Left renal pelvis (tissue), 4 donors: ENCODE results near the gene ADGRV1. TPM values are rescaled to one million over a fixed set of nuclear protein-coding genes. Genes with fewer than 3 reads are reported as not detected.
"Not testable (repeated sequence)": the region's sequence is repeated elsewhere in the genome, so short reads cannot be mapped to it uniquely, and the experiment has no call there.

ENCODE experiments used
- DNase-seq, 4 donors: peaks; one replicate each; pipeline ENCODE4 v3.0.0-alpha.2; 2013; ENCODE audit warnings: low read depth in 4 of 4, low spot score in 3 of 4
- polyA plus RNA-seq, 4 donors: library from polyadenylated mRNA; unstranded; fragments of 120-200 nt; gene quantifications; one replicate each; pipeline ENCODE4 v1.2.1, GENCODE V29; 2013; ENCODE audit not compliant: insufficient read length in 4 of 4

The ADGRV1 gene
- polyA plus RNA-seq, 4 donors: 1.7 to 12.8 (median 11.5) TPM

DNA sequence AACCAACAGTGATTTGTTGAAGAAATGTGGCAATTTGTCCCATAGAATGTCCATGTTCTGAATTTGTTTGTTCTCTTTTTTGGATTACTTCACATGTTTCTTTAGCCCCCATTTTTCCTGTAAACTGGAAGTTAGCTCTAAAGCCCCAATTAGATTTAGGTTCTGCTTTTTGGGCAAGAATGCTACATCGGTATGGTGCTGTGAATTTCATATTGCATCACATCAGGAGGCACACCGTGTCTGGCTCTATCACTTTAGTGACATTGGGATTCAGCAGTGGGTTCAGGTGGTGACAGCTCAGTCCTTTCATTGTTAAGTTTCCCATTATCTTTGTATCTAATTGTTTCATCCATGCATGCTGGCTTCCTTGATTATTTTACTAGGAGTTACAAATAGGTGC, 27.9 kb downstream of the ADGRV1 start:
- DNase-seq: no peak

DNA sequence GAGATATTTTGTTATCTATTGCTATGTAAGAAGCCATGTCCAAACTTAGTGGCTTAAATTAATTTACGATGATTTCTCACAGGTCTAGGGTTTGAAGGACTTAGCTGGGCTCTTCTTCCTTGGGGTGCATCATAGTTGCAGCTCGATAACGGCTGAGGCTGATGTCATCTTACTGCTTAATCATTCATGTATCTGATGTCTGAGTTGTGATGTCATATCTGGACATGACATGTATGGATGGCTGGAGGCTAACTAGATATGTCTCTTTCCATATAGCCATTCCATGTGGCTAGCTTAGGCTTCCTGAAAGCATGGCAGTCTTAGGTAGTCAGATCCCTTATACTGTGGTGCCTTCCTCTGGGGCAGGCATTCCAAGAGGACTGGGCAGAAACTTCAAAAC, 31.6 kb downstream of the ADGRV1 start:
- DNase-seq: no peak

DNA sequence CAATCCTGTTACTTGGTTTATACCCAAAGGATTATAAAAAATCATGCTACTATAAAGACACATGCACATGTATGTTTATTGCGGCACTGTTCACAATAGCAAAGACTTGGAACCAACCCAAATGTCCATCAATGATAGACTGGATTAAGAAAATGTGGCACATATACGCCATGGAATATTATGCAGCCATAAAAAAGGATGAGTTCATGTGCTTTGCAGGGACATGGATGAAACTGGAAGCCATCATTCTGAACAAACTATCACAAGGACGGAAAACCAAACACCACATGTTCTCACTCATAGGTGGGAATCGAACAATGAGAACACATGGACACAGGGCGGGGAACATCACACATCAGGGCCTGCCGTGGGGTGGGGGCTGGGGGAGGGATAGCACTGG, 34.5 kb downstream of the ADGRV1 start:
- DNase-seq: not testable (repeated sequence)

DNA sequence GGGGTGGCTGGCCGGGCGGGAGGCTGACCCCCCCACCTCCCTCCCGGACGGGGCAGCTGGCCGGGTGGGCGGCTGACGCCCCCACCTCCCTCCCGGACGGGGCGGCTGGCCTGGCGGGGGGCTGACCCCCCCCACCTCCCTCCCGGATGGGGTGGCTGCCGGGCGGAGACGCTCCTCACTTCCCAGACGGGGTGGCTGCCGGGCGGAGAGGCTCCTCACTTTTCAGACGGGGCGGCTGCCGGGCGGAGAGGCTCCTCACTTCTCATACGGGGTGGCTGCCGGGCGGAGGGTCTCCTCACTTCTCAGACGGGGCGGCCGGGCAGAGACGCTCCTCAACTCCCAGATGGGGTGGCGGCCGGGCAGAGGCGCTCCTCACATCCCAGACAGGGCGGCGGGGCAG, 37.2 kb downstream of the ADGRV1 start:
- not testable (repeated sequence) for DNase-seq

DNA sequence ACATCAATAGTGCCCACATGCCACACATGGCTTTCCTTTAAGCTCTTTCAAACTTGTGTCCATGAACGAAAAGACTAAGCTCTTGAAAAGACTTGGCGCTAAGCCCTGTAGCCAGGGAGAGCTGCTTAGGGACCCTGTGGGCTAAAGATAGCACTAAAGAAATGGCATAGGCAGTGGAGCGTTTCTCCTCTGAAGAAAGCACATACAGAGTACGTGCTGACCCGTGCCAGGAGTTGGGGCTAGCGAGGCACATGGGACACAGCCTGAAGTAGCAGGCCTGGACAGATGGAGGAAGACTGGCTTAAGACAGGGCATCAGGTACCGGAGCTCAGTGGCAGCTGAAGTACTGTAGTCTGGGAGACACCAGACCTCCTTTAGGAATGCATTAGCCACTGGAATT, 39.7 kb downstream of the ADGRV1 start:
- no peak for DNase-seq

DNA sequence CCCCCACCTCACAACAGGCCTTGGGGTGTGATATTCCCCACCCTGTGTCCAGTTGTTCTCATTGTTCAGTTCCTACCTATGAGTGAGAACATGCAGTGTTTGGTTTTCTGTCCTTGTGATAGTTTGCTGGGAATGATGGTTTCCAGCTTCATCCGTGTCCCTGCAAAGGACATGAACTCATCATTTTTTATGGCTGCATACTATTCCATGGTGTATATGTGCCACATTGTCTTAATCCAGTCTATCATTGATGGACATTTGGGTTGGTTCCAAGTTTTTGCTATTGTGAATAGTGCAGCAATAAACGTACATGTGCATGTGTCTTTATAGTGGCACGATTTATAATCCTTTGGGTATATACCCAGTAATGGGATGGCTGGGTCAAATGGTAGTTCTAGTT, 41.7 kb downstream of the ADGRV1 start:
- not testable (repeated sequence) for DNase-seq

DNA sequence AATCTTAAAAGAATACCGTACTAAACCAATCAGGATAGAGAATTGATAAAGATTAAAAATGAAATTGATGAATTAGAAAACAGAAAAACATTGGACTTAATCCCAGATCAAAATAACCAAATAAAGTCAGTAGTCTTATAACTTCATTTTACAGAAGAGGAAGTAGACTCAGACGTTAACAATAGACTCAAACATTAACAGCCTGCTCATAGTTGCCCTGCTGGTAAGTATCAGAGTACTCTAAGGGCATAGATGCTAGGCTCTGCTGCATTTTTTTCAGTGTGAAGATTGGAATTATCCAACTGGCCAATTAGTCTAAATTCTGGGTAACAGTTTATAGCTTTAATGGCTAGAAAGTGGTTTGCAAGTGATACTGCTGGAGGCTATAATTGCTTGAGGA, 42.9 kb downstream of the ADGRV1 start:
- no peak for DNase-seq

DNA sequence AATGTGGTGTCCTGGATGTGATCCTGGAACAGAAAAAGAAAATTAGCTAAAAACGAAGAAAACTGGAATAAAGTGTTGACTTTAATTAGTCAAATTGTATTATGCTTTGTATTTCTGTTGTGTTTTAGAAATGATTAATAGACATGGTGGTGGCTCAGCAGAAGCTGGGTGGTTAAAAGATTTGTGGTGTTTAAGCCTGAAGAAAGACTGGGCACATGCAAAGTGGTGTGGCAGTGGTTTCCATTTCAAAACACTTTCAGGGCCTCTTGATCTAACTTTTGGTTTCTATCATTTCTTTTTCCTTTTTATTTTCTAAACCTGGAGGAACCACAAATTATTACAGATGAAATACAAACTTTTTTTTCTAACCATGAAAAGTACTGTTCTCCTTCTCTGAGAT, 44.1 kb downstream of the ADGRV1 start:
- no peak for DNase-seq

DNA sequence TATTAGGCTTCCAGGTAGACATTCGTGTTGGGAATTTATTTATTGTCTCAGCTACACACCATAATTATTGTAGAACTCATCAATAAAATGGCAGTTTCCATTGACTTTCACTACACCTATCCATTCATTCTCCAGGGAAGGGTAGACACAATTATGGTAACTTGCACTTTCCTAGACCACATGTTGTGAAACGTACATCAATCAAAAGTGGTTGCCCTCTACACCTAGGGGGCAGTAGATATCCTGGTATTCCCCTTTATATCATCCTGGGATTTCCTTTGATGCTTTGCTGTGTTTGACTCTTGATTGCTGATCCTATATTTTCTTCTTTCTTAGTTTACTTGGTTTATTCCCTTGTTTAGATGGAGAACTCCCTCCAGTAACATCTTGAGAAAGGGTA, 47.9 kb downstream of the ADGRV1 start:
- no peak for DNase-seq

DNA sequence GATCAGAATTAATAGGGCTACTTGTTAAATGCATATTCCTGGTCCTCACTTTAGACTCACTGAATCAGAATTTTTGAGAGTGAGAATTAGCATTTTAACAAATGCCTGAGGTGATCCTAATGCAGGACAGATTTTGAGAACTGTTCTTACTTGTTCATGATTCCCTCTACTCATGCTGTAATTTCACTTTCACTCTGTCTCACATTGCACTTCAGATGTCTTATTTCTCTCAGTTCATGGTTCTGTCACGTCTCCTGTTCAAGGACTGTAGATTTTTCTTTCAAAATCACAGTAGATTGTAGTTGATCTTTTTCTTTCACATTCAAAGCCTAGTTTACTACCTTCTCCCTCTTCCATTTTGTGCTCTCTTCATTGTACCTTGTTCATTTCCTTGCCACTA, 54.3 kb downstream of the ADGRV1 start:
- no peak for DNase-seq

DNA sequence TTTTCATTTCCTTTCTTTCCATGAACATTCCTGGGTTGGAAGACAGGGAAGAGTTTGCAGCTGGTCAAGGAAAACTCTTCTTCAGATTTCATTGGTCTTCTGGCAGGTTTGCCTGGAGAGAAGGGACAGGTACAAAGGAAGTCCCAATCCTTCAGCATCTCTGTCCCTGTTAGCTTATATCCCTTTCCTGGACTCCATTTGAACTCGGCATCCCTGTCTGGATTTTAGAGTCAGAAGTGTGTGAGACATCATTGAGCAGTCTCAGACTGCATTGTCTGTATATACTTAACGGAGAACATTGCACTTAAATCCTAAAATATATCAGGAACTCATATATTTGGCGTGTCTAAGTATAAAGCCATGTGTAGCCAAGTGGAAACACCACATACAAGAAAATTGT, 54.9 kb downstream of the ADGRV1 start:
- no peak for DNase-seq

DNA sequence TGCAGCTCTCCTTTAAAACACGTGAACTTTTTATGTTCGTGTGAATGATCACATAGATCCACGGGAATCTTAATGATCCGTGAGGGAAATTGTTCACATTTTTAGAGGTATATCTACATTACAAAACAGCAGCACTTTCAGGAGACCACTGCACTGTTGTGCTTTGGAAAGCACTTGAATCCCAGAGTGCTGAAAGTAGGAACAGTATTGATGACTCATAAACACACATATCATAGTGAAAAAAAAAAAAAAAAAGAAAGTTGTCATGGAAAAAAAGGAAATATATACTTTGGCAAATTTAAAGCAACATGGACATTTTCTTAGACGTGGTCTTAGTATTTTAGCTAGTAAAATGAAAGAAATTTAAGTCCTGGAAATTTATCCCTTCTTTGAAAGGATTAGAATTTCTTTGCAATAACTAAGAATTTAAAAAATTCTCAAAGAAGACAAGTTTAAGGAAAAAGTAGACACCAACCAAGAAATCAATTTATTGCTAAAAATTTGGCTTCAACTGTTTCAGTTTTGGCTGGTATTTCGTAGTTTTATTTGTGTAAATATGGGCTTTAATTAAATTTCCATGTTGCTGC, 55.4 kb downstream of the ADGRV1 start:
- no peak for DNase-seq

DNA sequence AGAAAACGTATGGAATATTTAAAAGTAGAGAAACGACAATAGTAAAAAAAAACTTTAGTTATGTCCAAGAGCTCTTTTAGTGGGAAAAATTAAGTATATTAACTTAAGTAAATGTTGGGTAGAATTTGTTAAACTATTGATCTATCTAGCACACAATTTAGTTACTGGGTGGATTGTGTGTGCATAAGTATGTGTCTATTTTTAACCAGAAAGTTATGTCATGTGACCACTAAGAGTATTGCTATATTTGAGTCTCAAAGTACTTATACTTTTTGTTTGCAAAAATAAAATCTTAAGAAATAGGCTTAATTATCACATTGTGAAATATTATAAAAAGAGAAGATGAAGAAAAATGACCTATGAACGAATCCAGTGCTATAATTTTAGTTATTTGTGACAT, 56.8 kb downstream of the ADGRV1 start:
- no peak for DNase-seq

DNA sequence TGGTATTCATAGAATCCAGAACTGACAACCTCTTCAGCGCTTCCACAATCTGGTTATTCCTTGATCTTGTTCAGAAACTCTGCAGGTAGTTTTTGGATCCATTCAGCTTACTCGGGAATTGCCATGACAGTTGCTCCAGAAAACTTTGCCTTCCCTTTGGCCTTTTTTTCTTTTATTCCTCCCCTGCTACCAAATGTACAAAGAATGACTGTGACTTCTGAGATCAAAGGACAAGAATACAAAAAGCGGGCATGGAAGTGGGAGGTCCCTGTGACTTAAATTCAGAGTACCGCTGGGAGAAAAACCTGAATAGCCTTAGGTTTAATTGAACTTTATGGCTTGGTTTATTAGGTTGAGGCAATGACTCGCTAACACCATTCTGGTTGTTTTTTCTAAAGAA, 59.5 kb downstream of the ADGRV1 start:
- no peak for DNase-seq

DNA sequence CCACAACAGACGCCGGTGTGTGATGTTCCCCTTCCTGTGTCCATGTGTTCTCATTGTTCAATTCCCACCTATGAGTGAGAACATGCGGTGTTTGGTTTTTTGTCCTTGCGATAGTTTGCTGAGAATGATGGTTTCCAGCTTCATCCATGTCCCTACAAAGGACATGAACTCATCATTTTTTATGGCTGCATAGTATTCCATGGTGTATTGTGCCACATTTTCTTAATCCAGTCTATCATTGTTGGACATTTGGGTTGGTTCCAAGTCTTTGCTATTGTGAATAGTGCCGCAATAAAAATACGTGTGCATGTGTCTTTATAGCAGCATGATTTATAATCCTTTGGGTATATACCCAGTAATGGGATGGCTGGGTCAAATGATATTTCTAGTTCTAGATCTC, 61.2 kb downstream of the ADGRV1 start:
- DNase-seq: not testable (repeated sequence)

DNA sequence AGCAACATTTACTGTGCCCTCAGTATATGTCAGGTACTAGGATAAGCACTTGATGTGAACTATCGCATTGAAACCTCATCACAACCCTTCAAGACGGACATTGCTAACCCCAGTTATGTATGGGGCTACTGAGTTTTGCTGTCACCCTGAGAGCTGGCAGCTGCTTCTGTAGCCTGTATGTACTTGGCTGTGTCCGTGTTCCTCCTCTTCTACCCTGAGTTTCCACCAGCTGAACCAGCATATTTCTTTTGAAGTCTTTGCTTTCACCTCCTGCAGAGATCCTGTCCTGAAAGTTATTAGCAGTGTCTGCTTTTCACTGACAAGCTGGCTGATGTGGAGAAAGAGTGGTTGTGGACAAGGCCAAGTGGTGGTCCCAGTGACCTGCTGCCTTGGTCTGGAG, 63.3 kb downstream of the ADGRV1 start:
- no peak for DNase-seq

DNA sequence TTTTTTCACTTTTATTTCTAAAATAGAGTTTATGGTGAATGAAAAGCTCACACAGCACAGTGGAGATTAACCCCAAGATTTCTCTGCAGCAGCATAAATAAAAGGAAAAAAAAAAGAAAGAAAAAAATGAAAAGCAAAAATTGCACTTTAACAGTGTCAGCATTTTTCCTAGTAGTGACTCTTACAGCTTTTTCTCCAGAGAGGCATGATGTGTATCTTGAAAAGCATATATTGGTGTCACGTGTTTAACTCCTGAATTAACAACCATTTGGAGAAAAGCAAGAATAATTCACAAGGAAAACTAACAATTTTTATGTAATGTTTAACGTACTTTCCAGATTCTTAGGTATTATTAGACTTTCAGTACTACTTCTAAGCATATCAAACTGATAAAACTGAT, 67.9 kb downstream of the ADGRV1 start:
- no peak for DNase-seq

DNA sequence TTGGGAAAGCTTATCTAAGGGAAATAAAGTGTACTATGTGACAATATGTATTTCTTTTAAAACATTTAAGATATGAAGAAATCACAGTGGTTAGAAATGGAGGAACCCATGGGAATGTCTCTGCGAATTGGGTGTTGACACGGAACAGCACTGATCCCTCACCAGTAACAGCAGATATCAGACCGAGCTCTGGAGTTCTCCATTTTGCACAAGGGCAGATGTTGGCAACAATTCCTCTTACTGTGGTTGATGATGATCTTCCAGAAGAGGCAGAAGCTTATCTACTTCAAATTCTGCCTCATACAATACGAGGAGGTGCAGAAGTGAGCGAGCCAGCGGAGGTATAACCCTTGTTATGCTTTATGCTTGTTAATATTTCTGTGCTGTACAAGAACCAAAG, 69.9 kb downstream of the ADGRV1 start:
- DNase-seq: no peak

DNA sequence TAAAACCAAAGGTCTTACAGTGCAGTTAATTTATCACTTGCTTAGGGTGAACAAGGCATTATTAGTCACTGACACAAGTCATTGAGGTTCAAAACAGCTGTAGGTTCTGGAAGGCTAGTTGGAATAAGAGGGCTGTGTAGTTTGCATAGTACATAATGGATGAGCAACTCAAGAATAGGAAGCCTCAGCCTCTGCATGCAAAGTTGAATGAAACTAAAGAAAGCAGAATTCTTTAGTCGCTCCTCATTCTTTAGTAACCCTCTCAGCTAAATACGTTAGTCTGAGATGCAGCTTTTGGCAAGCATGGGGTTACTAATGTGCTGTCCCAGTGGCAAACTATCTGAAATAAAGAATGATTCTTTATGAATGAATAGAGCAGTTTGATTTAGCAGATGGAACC, 74.2 kb downstream of the ADGRV1 start:
- no peak for DNase-seq

DNA sequence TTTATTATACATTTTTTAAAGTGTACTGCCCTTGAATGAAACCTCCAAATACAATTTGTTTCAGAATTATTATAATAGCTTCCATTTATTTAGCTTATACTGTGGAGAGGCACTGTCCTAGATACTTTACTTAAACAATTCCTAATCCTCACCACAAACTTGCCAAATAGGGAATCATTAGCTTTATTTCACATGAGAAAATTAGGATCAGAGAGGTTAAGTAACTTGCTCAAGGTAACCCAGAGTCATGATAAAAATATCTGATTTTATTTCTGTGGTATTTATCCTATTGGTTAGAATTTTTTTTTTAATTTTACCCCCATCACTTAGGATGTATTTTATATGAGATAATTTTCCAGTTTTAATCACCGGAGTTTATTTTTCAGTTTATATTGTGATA, 78.4 kb downstream of the ADGRV1 start:
- DNase-seq: no peak

DNA sequence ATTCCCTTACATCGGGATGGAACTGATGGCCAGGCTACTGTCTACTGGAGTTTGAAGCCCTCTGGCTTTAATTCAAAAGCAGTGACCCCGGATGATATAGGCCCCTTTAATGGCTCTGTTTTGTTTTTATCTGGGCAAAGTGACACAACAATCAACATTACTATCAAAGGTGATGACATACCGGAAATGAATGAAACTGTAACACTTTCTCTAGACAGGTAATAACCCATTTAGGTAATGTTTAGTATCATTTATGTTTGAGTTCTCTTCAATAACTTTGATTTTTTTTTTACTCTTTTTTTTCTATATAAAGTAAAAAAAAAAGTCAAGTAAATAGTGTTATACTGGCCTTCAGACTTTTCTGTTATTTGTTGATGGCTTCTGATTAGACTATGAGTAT, 79.1 kb downstream of the ADGRV1 start:
- DNase-seq: no peak

DNA sequence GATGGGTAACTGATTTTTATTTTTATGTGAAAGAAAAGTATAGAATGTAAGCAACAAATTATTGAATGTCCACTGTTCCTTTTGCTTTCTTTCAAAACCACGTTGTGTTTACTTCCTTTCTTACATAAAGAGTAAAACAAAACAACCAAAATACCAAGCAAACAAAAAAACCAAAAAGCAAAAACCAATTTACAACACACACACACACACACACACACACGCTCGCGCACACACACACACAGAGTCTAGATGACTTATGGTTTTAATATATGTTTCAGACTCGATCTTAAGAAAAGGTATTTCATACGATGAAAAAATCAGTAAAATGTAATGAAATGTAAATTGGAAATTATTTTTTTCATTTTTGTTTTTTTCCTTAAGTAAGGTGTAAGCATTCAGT, 80.3 kb downstream of the ADGRV1 start:
- no peak for DNase-seq

DNA sequence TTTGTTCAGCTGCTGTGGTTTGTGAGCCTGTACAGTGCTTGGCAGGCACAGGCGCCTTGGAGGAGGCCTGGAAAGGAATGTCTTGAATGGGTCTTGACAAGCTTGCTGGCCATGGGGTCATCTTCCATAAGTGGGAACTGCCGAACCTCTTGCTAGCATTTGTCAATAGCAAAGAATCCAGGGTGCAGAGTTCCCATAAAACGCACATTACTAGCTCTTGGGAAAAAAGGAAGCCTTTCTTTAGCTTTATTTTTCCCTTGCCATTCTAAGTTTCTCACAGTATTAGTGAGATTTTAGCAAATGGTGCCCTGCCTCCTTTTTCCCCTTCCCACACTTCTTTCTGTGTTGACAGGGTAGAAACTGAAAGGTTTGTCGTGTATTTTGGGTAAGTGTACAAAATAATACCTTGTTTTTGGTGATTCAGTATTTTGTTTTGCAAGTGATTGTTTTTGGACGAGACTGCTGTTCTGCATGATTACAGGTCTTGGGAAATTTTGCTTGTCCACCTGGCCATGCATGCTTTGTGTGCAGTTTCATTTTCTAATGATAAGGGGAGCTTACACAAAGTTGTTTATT, 82.0 kb downstream of the ADGRV1 start:
- no peak for DNase-seq
